ENCODE data around the gene ARID4A. TPM values are rescaled to one million over a fixed set of nuclear protein-coding genes. Genes with fewer than 3 reads are reported as not detected.

The ARID4A gene
- total and polyA plus RNA-seq, 10 of the 15 experiments (the other 5 are each of a cell fraction or from before 2014, with no cell fraction given): 5.2 to 18.9 (median 12.5) TPM

- Histone ChIP-seq H3K4me3 (no peak overlapping the region), H3K9ac (ENCODE audit: control insufficient read depth, insufficient read depth, low read length) (no peak overlapping the region), H3K4me1 (ENCODE audit: control insufficient read depth, insufficient read depth, low read length) (no peaks in the 10 kb centered on the region), H3K9me3 (replicated peaks; ENCODE audit: control insufficient read depth, insufficient read depth, low read length) (no peaks in the 10 kb centered on the region), H2AFZ (ENCODE audit: control insufficient read depth, low read depth, low read length) (no peak overlapping the region), H3K27ac (ENCODE audit: control insufficient read depth, insufficient read depth) (no peak overlapping the region), H4K20me1 (ENCODE audit: control insufficient read depth, insufficient read depth) (no peaks in the 10 kb centered on the region), H3K27me3 (replicated peaks in 1 of 2; ENCODE audit: control insufficient read depth in 2 of 2, insufficient read depth in 2 of 2, low read length in 1 of 2) (no peaks in the 10 kb centered on the region), H3K4me2 (ENCODE audit: control insufficient read depth, insufficient read depth) (no peak overlapping the region), H3K36me3 (ENCODE audit: control insufficient read depth in 2 of 2, insufficient read depth in 2 of 2, low read length in 1 of 2) (no peaks in the 10 kb centered on the region), H3K79me2 (ENCODE audit: control insufficient read depth, insufficient read depth, low read length) (no peaks in the 10 kb centered on the region)
- ChIA-PET SMC1A (ENCODE audit: uncharacterized antibody, unreplicated experiment) (no interaction called here), RAD21 (ENCODE audit: unreplicated experiment) (no interaction called here), POLR2A (interaction anchor here (0.7 kb wide), 1 partner anchor 20 kb away, joined by 3 read pairs; no protein-coding TSS in a partner anchor), CTCF (interaction anchor here (0.6 kb wide), 1 partner anchor 60 kb away, joined by 3 read pairs; no protein-coding TSS in a partner anchor)
- in situ Hi-C loops (cut with MboI): no loop called here
- BruUV-seq (replicated peaks): no TSS peak
- no peak for DNase-seq (ENCODE audit: low read depth, low spot score)
- no peak for FAIRE-seq
- intact Hi-C loops (cut with micrococcal nuclease; ENCODE audit: unreplicated experiment): no loop called here
- 56% methylated on average over 3 of the region's 3 CpGs for WGBS (ENCODE audit: insufficient coverage, insufficient replicate concordance, low lambda C conversion rate, missing lambda C conversion rate)
- TF ChIP-seq CBX3 (IDR thresholded peaks at IDR 0.05; ENCODE audit: borderline replicate concordance, low read depth): no peak
- peak; percentile 58 for ATAC-seq
Observed at GRCh38 chr14:58401587-58401986, 103.2 kb downstream of the ARID4A start.

GRCh38 chr14:58408681-58409215 lies 110.4 kb downstream of the ARID4A start:
- peaks cover 4 to 16% of the 10 kb centered on the region in 2 experiments; a peak in 3 of 4 replicates for H3K36me3 ChIP-seq (ENCODE audit: control insufficient read depth in 2 of 2, insufficient read depth in 2 of 2, low read length in 1 of 2)
- no peak overlapping the region for H3K9ac ChIP-seq (ENCODE audit: control insufficient read depth, insufficient read depth, low read length)

More at GRCh38 chr14:58408681-58409215, 110.4 kb downstream of the ARID4A start:
- no peaks in the 10 kb centered on the region for H4K20me1 ChIP-seq (ENCODE audit: control insufficient read depth, insufficient read depth)
- ChIA-PET SMC1A (ENCODE audit: uncharacterized antibody, unreplicated experiment) (no interaction called here), POLR2A (no interaction called here), CTCF (no interaction called here), RAD21 (ENCODE audit: unreplicated experiment) (no interaction called here)
- WGBS (ENCODE audit: insufficient coverage, insufficient replicate concordance, low lambda C conversion rate, missing lambda C conversion rate): 97% methylated on average over 3 of the region's 3 CpGs
- FAIRE-seq (no peak), ATAC-seq (no peak), DNase-seq (ENCODE audit: low read depth, low spot score) (no peak)
- no peaks in the 10 kb centered on the region for H3K4me1 ChIP-seq (ENCODE audit: control insufficient read depth, insufficient read depth, low read length)
- H3K27me3 ChIP-seq (replicated peaks in 1 of 2; ENCODE audit: control insufficient read depth in 2 of 2, insufficient read depth in 2 of 2, low read length in 1 of 2): no peaks in the 10 kb centered on the region
- H3K9me3 ChIP-seq (replicated peaks; ENCODE audit: control insufficient read depth, insufficient read depth, low read length): no peaks in the 10 kb centered on the region
- intact Hi-C loops (cut with micrococcal nuclease; ENCODE audit: unreplicated experiment): no loop called here
- no TSS peak for BruUV-seq (replicated peaks)
- H3K4me2 ChIP-seq (ENCODE audit: control insufficient read depth, insufficient read depth): no peak overlapping the region
- in situ Hi-C loops (cut with MboI): no loop called here
- no peak overlapping the region for H3K27ac ChIP-seq (ENCODE audit: control insufficient read depth, insufficient read depth)
- H2AFZ ChIP-seq (ENCODE audit: control insufficient read depth, low read depth, low read length): no peak overlapping the region
- no peak overlapping the region for H3K4me3 ChIP-seq
- H3K79me2 ChIP-seq (ENCODE audit: control insufficient read depth, insufficient read depth, low read length): no peaks in the 10 kb centered on the region; the same call in 1 of the 2 replicates
- TF ChIP-seq MYB (IDR thresholded peaks at IDR 0.05; ENCODE audit: borderline replicate concordance, low read depth, low read length) (no peak), NFYB (IDR thresholded peaks at IDR 0.05; ENCODE audit: insufficient read depth, low read depth, low read length) (no peak), USF1 (IDR thresholded peaks at IDR 0.05; ENCODE audit: borderline replicate concordance, extremely low read length, insufficient read depth, low read depth, low read length) (no peak), KAT2A (conservative IDR thresholded peaks at IDR 0.05; ENCODE audit: control insufficient read depth, low read depth, low read length) (no peak), ZNF274 (IDR thresholded peaks at IDR 0.05; ENCODE audit: insufficient read depth, insufficient read length) (no peak), RAD51 (IDR thresholded peaks at IDR 0.05) (no peak)
